C4-2B (cell line): ENCODE results near the gene ATP6V1G2.

Source experiments
- ZFX ChIP-seq: fragments of 450-650 bp; IDR thresholded peaks from 2 replicates; pipeline ENCODE4 v1.6.1; 2017
- TF ChIP-seq, protein P1 (sequence below): fragments of 450-650 bp; conservative IDR thresholded peaks from 2 replicates; pipeline ENCODE4 v1.5.1; 2017; ENCODE audit warnings: mild to moderate bottlenecking

DNA sequence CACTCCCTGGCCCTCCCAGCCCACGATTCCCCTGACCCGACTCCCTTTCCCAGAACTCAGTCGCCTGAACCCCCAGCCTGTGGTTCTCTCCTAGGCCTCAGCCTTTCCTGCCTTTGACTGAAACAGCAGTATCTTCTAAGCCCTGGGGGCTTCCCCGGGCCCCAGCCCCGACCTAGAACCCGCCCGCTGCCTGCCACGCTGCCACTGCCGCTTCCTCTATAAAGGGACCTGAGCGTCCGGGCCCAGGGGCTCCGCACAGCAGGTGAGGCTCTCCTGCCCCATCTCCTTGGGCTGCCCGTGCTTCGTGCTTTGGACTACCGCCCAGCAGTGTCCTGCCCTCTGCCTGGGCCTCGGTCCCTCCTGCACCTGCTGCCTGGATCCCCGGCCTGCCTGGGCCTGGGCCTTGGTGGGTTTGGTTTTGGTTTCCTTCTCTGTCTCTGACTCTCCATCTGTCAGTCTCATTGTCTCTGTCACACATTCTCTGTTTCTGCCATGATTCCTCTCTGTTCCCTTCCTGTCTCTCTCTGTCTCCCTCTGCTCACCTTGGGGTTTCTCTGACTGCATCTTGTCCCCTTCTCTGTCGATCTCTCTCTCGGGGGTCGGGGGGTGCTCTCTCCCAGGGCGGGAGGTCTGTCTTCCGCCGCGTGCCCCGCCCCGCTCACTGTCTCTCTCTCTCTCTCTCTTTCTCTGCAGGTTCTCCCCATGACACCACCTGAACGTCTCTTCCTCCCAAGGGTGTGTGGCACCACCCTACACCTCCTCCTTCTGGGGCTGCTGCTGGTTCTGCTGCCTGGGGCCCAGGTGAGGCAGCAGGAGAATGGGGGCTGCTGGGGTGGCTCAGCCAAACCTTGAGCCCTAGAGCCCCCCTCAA, 25.9 kb upstream of the ATP6V1G2 start, which contains the start of gene LTA:
- TF ChIP-seq, protein P1, sequence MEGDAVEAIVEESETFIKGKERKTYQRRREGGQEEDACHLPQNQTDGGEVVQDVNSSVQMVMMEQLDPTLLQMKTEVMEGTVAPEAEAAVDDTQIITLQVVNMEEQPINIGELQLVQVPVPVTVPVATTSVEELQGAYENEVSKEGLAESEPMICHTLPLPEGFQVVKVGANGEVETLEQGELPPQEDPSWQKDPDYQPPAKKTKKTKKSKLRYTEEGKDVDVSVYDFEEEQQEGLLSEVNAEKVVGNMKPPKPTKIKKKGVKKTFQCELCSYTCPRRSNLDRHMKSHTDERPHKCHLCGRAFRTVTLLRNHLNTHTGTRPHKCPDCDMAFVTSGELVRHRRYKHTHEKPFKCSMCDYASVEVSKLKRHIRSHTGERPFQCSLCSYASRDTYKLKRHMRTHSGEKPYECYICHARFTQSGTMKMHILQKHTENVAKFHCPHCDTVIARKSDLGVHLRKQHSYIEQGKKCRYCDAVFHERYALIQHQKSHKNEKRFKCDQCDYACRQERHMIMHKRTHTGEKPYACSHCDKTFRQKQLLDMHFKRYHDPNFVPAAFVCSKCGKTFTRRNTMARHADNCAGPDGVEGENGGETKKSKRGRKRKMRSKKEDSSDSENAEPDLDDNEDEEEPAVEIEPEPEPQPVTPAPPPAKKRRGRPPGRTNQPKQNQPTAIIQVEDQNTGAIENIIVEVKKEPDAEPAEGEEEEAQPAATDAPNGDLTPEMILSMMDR = no peak
- TF ChIP-seq ZFX = no peak
